ENCODE results near the gene FRRS1. TPM values are rescaled to one million over a fixed set of nuclear protein-coding genes. Genes with fewer than 3 reads are reported as not detected.

Gene FRRS1
- total RNA-seq, 1 donor from 2014 or later = 22.5 TPM

DNA sequence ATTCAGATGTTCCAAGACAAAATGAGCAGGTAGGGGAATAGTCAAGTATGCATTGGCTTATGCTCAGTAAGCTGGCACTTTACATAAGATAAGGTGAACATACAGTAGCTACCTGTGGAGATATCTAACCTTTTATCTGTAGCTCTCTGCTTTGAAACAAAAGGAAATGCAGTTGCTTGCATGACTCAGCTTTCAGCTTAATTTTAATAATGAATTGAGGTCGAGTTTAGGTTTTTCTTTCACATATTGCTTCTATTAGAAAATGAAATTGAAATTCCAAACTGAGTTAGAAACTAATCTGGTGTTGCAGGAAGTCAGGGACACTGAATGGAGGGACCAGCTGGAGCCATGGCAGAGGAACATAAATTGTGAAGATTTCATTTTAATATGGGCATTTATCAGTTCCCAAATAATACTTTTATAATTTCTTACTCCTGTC lies 8.3 kb downstream of the FRRS1 start:
- no peak for DNase-seq (ENCODE audit: low spot score in 2 of 2, unreplicated experiment in 2 of 2)
- Mint-ChIP-seq H3K4me3 (no peak overlapping the region), H3K27me3 (ENCODE audit: low read depth) (no peaks in the 10 kb centered on the region), H3K9me3 (peaks cover 7% of the 10 kb centered on the region), H3K27ac (peak overlapping the region; percentile 60), H3K4me1 (peaks cover 45% of the 10 kb centered on the region), H3K36me3 (peaks cover 16% of the 10 kb centered on the region)
- TF ChIP-seq CTCF (IDR thresholded peaks at IDR 0.05; ENCODE audit: unreplicated experiment) = no peak

GRCh38 chr1:99756598-99756997 lies 9.8 kb downstream of the FRRS1 start:
- Mint-ChIP-seq H3K27ac (peak overlapping the region; percentile 60), H3K4me3 (peak overlapping the region; percentile 9), H3K36me3 (peaks cover 21% of the 10 kb centered on the region), H3K4me1 (peaks cover 39% of the 10 kb centered on the region), H3K27me3 (ENCODE audit: low read depth) (no peaks in the 10 kb centered on the region), H3K9me3 (peaks cover 11% of the 10 kb centered on the region)
- TF ChIP-seq CTCF (IDR thresholded peaks at IDR 0.05; ENCODE audit: unreplicated experiment) = no peak
- no peak for DNase-seq (ENCODE audit: low spot score in 2 of 2, unreplicated experiment in 2 of 2)

- Mint-ChIP-seq H3K36me3 (peaks cover 17% of the 10 kb centered on the region), H3K27ac (no peak overlapping the region), H3K9me3 (peaks cover 11% of the 10 kb centered on the region), H3K4me1 (peaks cover 38% of the 10 kb centered on the region), H3K27me3 (ENCODE audit: low read depth) (no peaks in the 10 kb centered on the region), H3K4me3 (no peak overlapping the region)
- no peak for TF ChIP-seq CTCF (IDR thresholded peaks at IDR 0.05; ENCODE audit: unreplicated experiment)
- no peak for DNase-seq (ENCODE audit: low spot score in 2 of 2, unreplicated experiment in 2 of 2)
Observed at GRCh38 chr1:99755664-99756063, 10.8 kb downstream of the FRRS1 start.

GRCh38 chr1:99754697-99755096 lies 11.7 kb downstream of the FRRS1 start:
- H3K4me3 Mint-ChIP-seq = no peak overlapping the region
- peaks cover 38% of the 10 kb centered on the region for H3K4me1 Mint-ChIP-seq
- TF ChIP-seq CTCF (IDR thresholded peaks at IDR 0.05; ENCODE audit: unreplicated experiment) = no peak
- H3K27ac Mint-ChIP-seq = no peak overlapping the region
- no peaks in the 10 kb centered on the region for H3K27me3 Mint-ChIP-seq (ENCODE audit: low read depth)
- peaks cover 18% of the 10 kb centered on the region for H3K36me3 Mint-ChIP-seq
- peaks cover 16% of the 10 kb centered on the region for H3K9me3 Mint-ChIP-seq
- DNase-seq (ENCODE audit: low spot score in 2 of 2, unreplicated experiment in 2 of 2) = no peak

- Mint-ChIP-seq H3K27me3 (ENCODE audit: low read depth) (no peaks in the 10 kb centered on the region), H3K27ac (no peak overlapping the region), H3K4me1 (peaks cover 35% of the 10 kb centered on the region), H3K9me3 (peaks cover 11% of the 10 kb centered on the region), H3K4me3 (no peak overlapping the region), H3K36me3 (peaks cover 12% of the 10 kb centered on the region)
- no peak for DNase-seq (ENCODE audit: low spot score in 2 of 2, unreplicated experiment in 2 of 2)
- no peak for TF ChIP-seq CTCF (IDR thresholded peaks at IDR 0.05; ENCODE audit: unreplicated experiment)
Observed at GRCh38 chr1:99754055-99754626, 12.3 kb downstream of the FRRS1 start.
